ENCODE data around the gene SNAI1.

SNAI1 gene

GRCh38 chr20:50038169-50038568 is 55.4 kb downstream of the SNAI1 start:
- no peak for DNase-seq
